Mammary epithelial cell (primary cell): ENCODE results near the gene CDKAL1.

ENCODE experiments used
- EZH2 ChIP-seq: IDR thresholded peaks from 2 replicates; pipeline ENCODE4 v1.6.1; 2012; ENCODE audit warnings: low read length, inconsistent platforms, borderline replicate concordance
- TF ChIP-seq, protein P1 (sequence below), 2 donors: IDR thresholded peaks in 1 of 2; conservative IDR thresholded peaks in 1 of 2; 2 replicates each; pipeline ENCODE4 v1.5.1; 2011 to 2012; ENCODE audit warnings: inconsistent platforms in 2 of 2, low read length in 2 of 2, mild to moderate bottlenecking in 2 of 2, control low read depth in 1 of 2, low read depth in 1 of 2; ENCODE audit not compliant: insufficient read depth in 1 of 2; ENCODE audit errors: extremely low read depth in 1 of 2

DNA sequence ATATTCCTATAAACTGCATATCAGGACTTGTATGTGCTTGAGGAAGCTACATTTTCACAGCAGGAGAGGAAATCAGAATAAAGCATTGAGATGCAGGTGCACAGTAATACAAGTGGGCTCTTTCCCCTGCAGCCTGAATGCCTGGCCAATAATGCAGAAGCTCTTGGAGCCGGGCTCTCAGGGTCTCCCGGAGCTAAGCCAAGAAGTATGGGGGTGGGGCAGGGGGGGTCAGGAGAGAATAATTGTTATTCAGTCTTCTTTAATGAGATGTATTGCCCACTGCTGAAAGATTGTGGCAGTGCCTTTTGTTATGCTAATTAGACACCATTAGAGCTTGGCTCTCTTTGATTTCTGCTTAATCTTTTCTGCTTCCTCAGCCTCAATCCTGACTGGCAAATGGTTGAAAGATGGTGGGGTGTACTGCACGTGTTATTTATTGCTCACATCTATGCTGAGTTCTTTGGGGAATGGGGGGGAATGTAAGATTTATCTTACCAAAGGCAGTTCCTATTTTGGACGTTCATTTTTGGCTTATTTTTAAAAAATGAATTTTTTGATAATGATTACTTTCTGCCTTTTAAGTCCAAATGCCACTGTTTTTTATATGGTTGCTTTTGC is 651.7 kb downstream of the CDKAL1 start:
- TF ChIP-seq, protein P1, sequence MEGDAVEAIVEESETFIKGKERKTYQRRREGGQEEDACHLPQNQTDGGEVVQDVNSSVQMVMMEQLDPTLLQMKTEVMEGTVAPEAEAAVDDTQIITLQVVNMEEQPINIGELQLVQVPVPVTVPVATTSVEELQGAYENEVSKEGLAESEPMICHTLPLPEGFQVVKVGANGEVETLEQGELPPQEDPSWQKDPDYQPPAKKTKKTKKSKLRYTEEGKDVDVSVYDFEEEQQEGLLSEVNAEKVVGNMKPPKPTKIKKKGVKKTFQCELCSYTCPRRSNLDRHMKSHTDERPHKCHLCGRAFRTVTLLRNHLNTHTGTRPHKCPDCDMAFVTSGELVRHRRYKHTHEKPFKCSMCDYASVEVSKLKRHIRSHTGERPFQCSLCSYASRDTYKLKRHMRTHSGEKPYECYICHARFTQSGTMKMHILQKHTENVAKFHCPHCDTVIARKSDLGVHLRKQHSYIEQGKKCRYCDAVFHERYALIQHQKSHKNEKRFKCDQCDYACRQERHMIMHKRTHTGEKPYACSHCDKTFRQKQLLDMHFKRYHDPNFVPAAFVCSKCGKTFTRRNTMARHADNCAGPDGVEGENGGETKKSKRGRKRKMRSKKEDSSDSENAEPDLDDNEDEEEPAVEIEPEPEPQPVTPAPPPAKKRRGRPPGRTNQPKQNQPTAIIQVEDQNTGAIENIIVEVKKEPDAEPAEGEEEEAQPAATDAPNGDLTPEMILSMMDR (conservative IDR thresholded peaks at IDR 0.05 in 1 of 2, IDR thresholded peaks at IDR 0.05 in 1 of 2; ENCODE audit: extremely low read depth in 1 of 2, insufficient read depth in 1 of 2, low read depth in 1 of 2, low read length in 2 of 2), result no peak
- no peak for TF ChIP-seq EZH2
